Activated CD4-positive, alpha-beta memory T cell treated with anti-CD3 and anti-CD28 coated beads, Interleukin-2, amount 10 ng/mL, durations not matched to agents 7 days and 5 days (primary cell): Measurements from ENCODE around the gene DUSP21. TPM values are rescaled to one million over a fixed set of nuclear protein-coding genes. Genes with fewer than 3 reads are reported as not detected.
"Not testable (repeated sequence)": the region's sequence is repeated elsewhere in the genome, so short reads cannot be mapped to it uniquely, and the experiment has no call there.

ENCODE experiments used
- CTCF ChIA-PET: fragments of 350-600 bp; sonication (Branson Sonifier 250); formaldehyde crosslinking; loops from one replicate; lab custom pipeline; 2021; ENCODE audit warnings: antibody characterized with exemption, inconsistent platforms; lab: Charles Lee
- POLR2A ChIA-PET: fragments of 350-600 bp; sonication (Branson Sonifier 250); formaldehyde crosslinking; loops from one replicate; lab custom pipeline; 2021; ENCODE audit warnings: antibody characterized with exemption; lab: Charles Lee
- DNase-seq: peaks from one replicate; pipeline ENCODE4 v3.0.0-alpha.2; 2020
- H3K27ac Mint-ChIP-seq: one replicate; pipeline ENCODE4 v1.8.0; 2021; ENCODE audit warnings: mild to moderate bottlenecking, mixed read lengths
- H3K27me3 Mint-ChIP-seq: one replicate; pipeline ENCODE4 v1.8.0; 2021; ENCODE audit warnings: mixed read lengths
- H3K36me3 Mint-ChIP-seq: one replicate; pipeline ENCODE4 v1.8.0; 2021; ENCODE audit warnings: low read depth, mixed read lengths
- H3K4me1 Mint-ChIP-seq: one replicate; pipeline ENCODE4 v1.8.0; 2021; ENCODE audit warnings: mixed read lengths
- H3K4me3 Mint-ChIP-seq: one replicate; pipeline ENCODE4 v1.8.0; 2021; ENCODE audit warnings: mild to moderate bottlenecking, mixed read lengths
- H3K9me3 Mint-ChIP-seq: one replicate; pipeline ENCODE4 v1.8.0; 2021; ENCODE audit warnings: mixed read lengths
- total RNA-seq, 2 experiments: library from RNA; stranded (reverse); gene quantifications; one replicate each; pipeline ENCODE4 v1.2.3, GENCODE V29; 2021

Gene DUSP21
- not detected for total RNA-seq

DNA sequence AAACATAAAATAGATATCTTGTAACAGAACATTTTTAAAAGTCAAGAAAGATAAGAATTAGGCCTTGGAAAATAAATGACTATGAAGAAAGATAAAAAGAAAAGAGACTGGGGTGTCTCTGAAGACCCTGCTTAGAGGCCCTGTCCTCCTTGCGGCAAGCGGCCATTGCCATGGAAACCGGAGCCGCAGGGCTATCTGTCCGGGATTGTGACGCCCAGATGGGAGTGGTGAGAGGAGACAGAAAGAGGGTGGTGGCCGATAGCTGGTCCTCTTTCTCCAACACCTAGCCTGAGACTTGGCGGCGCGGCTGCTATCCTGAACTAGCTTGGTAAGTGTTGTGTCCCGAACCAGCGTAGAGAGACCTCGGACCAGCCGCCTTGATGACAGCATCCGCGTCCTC is at the start of gene DUSP21:
DUSP21 (plus strand) TSS at position 269 of the 400 bp plus-strand sequence; CDS start at position 381, 112 bp downstream.
- no peak for DNase-seq
- no peaks in the 10 kb centered on the region for H3K36me3 Mint-ChIP-seq
- H3K4me1 Mint-ChIP-seq = no peaks in the 10 kb centered on the region
- H3K27me3 Mint-ChIP-seq = no peaks in the 10 kb centered on the region
- H3K4me3 Mint-ChIP-seq = no peak within 1 kb of the TSS
- no peak within 1 kb of the TSS for H3K27ac Mint-ChIP-seq
- POLR2A ChIA-PET = no interaction called here
- CTCF ChIA-PET = no interaction called here
- no peaks in the 10 kb centered on the region for H3K9me3 Mint-ChIP-seq

- Mint-ChIP-seq H3K27ac (no peak overlapping the region), H3K4me1 (peaks cover 2% of the 10 kb centered on the region), H3K9me3 (no peaks in the 10 kb centered on the region), H3K27me3 (no peaks in the 10 kb centered on the region), H3K4me3 (no peak overlapping the region), H3K36me3 (no peaks in the 10 kb centered on the region)
- POLR2A ChIA-PET = no interaction called here
- DNase-seq = no peak
- CTCF ChIA-PET = no interaction called here
Observed at GRCh38 chrX:44795945-44796450, 47.8 kb upstream of the DUSP21 start.

- POLR2A ChIA-PET = no interaction called here
- Mint-ChIP-seq H3K36me3 (no peaks in the 10 kb centered on the region), H3K4me1 (no peaks in the 10 kb centered on the region), H3K27ac (no peak overlapping the region), H3K9me3 (no peaks in the 10 kb centered on the region), H3K27me3 (no peaks in the 10 kb centered on the region), H3K4me3 (no peak overlapping the region)
- CTCF ChIA-PET = no interaction called here
- no peak for DNase-seq
Observed at GRCh38 chrX:44802613-44803012, 41.2 kb upstream of the DUSP21 start.

DNA sequence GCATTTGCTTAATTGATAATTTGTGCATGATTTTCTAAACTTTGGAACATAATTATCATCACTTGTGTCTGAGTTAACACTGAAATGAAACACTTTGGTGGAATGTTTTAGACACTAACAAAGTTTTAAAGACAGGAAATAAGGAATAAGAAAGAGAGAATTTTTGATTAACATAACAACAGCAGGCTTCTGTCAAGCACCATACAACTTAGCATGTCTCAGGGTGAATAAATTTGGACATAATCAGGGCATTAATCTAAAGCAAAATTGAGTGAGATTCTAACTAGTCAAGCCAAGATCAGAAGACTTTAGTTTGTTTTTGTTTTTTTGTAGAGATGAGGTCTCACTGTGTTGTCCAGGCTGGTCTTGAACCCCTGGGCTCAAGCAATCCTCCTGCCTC is 28.1 kb upstream of the DUSP21 start:
- Mint-ChIP-seq H3K4me1 (no peaks in the 10 kb centered on the region), H3K27ac (no peak overlapping the region), H3K9me3 (no peaks in the 10 kb centered on the region), H3K4me3 (no peak overlapping the region), H3K27me3 (no peaks in the 10 kb centered on the region), H3K36me3 (no peaks in the 10 kb centered on the region)
- POLR2A ChIA-PET = no interaction called here
- DNase-seq = no peak
- CTCF ChIA-PET = no interaction called here

DNA sequence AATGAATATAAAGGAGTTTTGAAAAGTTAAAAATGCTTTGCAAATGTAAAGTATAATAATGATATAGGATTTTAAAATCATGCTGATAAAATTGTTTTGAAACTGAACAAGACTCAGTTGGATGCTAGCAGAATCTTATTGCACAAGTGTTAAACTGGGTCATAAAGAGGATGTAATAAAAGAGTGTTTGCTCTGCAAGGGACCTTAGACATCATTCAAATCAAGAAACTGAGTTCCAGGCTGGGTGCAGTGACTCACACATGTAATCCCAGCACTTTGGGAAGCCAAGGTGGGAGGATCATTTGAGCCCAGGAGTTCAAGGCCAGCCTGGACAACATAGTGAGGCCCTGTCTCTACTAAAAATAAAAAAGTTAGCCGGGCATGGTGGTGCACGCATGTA is 27.5 kb upstream of the DUSP21 start:
- H3K36me3 Mint-ChIP-seq = no peaks in the 10 kb centered on the region
- ChIA-PET CTCF (no interaction called here), POLR2A (no interaction called here)
- H3K27me3 Mint-ChIP-seq = no peaks in the 10 kb centered on the region
- no peak for DNase-seq
- H3K27ac Mint-ChIP-seq = no peak overlapping the region
- H3K4me1 Mint-ChIP-seq = no peaks in the 10 kb centered on the region
- H3K4me3 Mint-ChIP-seq = no peak overlapping the region
- H3K9me3 Mint-ChIP-seq = no peaks in the 10 kb centered on the region

DNA sequence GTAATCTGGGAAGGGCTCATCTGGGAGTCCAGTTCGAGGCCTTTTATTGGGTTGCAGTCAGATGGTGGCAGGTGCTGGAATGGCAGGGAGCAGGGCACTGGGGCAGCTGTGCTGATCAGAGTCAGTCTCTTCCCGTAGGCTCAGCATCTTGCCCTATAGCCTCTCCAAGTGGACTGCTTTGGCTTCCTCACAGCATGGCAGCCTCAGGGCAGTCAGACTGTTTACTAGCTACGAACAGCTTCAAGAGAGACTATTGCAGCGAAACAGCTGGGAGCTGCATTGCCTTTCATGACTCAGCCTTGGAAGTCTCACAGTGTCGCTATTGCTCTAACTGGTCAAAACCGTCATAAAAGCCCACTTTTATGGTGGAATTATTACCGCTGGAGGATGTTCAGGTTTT is 26.8 kb upstream of the DUSP21 start:
- ChIA-PET POLR2A (no interaction called here), CTCF (no interaction called here)
- no peak for DNase-seq
- Mint-ChIP-seq H3K36me3 (no peaks in the 10 kb centered on the region), H3K27me3 (no peaks in the 10 kb centered on the region), H3K27ac (no peak overlapping the region), H3K9me3 (no peaks in the 10 kb centered on the region), H3K4me3 (no peak overlapping the region), H3K4me1 (no peaks in the 10 kb centered on the region)

DNA sequence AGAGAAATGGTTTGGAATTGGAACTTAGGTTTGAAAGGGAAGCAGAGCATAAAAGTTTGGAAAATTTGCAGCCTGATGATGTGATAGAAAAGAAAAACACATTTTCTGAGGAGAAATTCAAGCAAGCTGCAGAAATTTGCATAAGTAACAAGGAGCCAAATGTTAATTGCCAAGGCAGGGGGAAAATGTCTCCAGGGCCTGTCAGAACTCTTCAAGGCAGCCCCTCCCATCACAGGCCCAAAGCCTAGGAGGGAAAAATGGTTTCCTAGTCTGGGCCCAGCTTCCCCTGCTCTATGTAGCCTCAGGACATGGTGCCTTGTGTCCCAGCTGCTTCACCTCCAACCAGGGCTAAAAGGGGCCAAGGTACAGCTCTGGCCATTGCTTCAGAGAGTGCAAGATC is 21.2 kb upstream of the DUSP21 start:
- no peaks in the 10 kb centered on the region for H3K4me1 Mint-ChIP-seq
- POLR2A ChIA-PET = no interaction called here
- H3K36me3 Mint-ChIP-seq = no peaks in the 10 kb centered on the region
- no peaks in the 10 kb centered on the region for H3K27me3 Mint-ChIP-seq
- CTCF ChIA-PET = no interaction called here
- H3K27ac Mint-ChIP-seq = no peak overlapping the region
- no peaks in the 10 kb centered on the region for H3K9me3 Mint-ChIP-seq
- no peak overlapping the region for H3K4me3 Mint-ChIP-seq
- DNase-seq = no peak

GRCh38 chrX:44823193-44823592 is 20.6 kb upstream of the DUSP21 start:
- H3K9me3 Mint-ChIP-seq, H3K4me3 Mint-ChIP-seq, H3K36me3 Mint-ChIP-seq, H3K27me3 Mint-ChIP-seq, POLR2A ChIA-PET, H3K4me1 Mint-ChIP-seq, H3K27ac Mint-ChIP-seq, DNase-seq, CTCF ChIA-PET: not testable (repeated sequence)

DNA sequence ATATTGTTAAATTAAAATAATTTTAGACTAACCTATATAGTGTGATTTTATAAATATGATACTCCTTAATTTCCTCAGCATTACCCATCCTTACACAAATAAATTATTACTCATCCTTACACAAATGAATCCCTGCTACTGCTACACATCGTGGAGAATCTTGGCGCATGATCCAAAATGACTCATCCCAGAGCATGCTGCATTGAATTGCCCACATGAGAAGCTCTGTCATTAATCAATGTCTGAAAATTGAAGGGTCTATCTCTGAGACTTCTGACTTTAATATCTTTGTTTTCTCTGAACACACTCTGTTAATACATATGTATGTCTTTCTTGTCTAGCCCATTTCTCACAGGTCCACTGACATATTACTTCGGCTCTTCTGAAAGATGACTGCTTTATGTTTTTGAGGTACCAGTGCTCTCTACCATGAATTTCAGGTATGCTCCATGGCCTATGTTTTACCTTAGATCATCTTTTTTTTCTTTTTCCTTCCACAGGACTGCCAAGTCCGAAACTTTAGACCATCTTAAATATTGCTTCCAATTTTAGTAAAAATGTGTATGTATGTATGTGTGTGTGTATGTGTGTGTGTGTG is 15.7 kb upstream of the DUSP21 start:
- CTCF ChIA-PET = interaction anchor here (0.6 kb wide), 1 partner anchor 9 kb away, joined by 3 read pairs; no protein-coding TSS in a partner anchor
- no peaks in the 10 kb centered on the region for H3K9me3 Mint-ChIP-seq
- no peak for DNase-seq
- no peaks in the 10 kb centered on the region for H3K27me3 Mint-ChIP-seq
- no peak overlapping the region for H3K27ac Mint-ChIP-seq
- POLR2A ChIA-PET = no interaction called here
- no peak overlapping the region for H3K4me3 Mint-ChIP-seq
- H3K36me3 Mint-ChIP-seq = no peaks in the 10 kb centered on the region
- no peaks in the 10 kb centered on the region for H3K4me1 Mint-ChIP-seq

DNA sequence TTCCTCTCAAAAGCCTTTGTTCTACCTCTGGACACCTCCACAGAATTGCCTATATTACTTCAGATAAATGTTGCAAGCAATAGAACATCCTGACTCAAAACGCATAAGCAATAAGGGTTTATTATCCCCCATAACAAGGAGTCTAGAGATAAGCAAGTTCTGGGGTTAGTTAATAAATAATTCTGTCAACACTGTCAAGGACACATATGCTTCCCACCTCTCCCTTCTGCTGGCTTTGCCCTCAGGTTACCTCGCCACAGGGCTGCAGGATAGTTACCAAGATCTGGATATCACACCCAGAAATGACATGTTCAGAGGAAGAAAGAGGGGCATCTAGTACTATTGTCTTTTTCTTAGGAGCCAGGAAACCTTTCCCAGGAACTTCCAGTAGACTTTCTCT is 14.0 kb upstream of the DUSP21 start:
- Mint-ChIP-seq H3K36me3 (no peaks in the 10 kb centered on the region), H3K4me1 (no peaks in the 10 kb centered on the region), H3K4me3 (no peak overlapping the region), H3K9me3 (no peaks in the 10 kb centered on the region), H3K27ac (no peak overlapping the region), H3K27me3 (no peaks in the 10 kb centered on the region)
- CTCF ChIA-PET = no interaction called here
- POLR2A ChIA-PET = no interaction called here
- no peak for DNase-seq

DNA sequence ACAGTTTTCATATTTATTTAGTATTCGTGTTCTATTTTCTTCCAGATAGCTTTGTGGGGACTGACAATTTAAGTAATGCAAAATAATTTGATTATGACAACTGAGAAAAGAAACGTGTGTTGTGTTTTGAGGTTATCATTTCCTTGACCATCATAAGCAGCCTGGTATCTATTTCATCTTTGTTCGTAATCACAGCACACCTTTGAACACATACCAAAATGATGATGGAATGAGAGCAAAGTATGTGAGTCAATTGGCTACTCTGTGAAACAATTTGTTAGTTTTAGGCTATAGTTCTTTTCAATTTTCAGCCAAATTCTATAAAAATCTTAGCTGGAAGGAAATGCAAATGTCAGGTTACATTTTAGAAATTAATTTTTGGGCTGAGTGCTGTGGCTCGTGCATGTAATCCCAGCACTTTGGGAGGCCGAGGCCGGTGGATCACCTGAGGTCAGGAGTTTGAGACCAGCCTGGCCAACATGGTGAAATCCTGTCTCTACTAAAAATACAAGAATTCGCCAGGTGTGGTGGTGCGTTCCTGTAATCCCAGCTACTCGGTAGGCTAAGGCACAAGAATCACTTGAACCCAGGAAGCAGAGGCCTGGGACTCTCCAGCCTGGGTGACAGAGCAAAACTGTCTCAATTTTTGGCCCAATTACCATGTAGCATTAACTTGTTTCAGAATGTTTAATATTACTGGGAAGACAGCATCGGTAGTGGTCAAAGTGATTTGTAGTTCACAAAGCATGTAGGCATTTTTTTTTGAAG is 1.1 kb upstream of the DUSP21 start:
- H3K36me3 Mint-ChIP-seq = no peaks in the 10 kb centered on the region
- H3K9me3 Mint-ChIP-seq = no peaks in the 10 kb centered on the region
- CTCF ChIA-PET = no interaction called here
- POLR2A ChIA-PET = no interaction called here
- no peak for DNase-seq
- no peaks in the 10 kb centered on the region for H3K4me1 Mint-ChIP-seq
- H3K27ac Mint-ChIP-seq = no peak overlapping the region
- no peaks in the 10 kb centered on the region for H3K27me3 Mint-ChIP-seq
- H3K4me3 Mint-ChIP-seq = no peak overlapping the region

DNA sequence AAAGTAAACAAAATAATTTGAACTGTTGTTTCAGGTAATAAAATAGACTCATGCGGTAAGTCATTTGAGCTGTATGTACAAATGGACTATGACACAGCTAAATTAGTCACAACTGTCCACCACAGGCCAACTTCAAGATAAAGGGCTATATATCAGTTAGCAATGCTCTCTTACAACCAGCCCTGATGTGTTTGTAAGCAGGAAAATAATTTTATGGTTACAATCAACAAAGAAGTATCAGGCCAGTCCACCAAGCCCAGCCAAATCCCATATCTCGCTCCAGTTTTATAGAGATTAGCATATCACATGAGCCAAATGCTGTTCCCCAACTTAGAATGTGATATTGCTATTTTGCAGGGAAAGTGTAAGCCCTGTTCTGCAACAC is 511 bp upstream of the DUSP21 start:
- Mint-ChIP-seq H3K27ac (no peak overlapping the region), H3K27me3 (no peaks in the 10 kb centered on the region), H3K36me3 (no peaks in the 10 kb centered on the region), H3K9me3 (no peaks in the 10 kb centered on the region), H3K4me3 (no peak overlapping the region), H3K4me1 (no peaks in the 10 kb centered on the region)
- POLR2A ChIA-PET = no interaction called here
- CTCF ChIA-PET = no interaction called here
- DNase-seq = no peak

DNA sequence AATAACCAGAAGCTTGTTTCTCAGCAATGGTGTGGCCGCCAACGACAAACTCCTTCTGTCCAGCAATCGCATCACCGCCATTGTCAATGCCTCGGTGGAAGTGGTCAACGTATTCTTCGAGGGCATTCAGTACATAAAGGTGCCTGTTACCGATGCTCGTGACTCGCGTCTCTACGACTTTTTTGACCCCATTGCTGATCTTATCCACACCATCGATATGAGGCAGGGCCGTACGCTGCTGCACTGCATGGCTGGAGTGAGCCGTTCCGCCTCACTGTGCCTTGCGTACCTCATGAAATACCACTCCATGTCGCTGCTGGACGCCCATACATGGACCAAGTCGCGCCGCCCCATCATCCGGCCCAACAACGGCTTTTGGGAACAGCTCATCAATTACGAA is 383 bp downstream of the DUSP21 start:
- no peaks in the 10 kb centered on the region for H3K36me3 Mint-ChIP-seq
- no peak overlapping the region for H3K27ac Mint-ChIP-seq
- H3K4me1 Mint-ChIP-seq = no peaks in the 10 kb centered on the region
- no peak overlapping the region for H3K4me3 Mint-ChIP-seq
- no peak for DNase-seq
- POLR2A ChIA-PET = no interaction called here
- H3K9me3 Mint-ChIP-seq = no peaks in the 10 kb centered on the region
- CTCF ChIA-PET = no interaction called here
- H3K27me3 Mint-ChIP-seq = no peaks in the 10 kb centered on the region

- DNase-seq, CTCF ChIA-PET, H3K36me3 Mint-ChIP-seq, POLR2A ChIA-PET, H3K27ac Mint-ChIP-seq, H3K9me3 Mint-ChIP-seq, H3K27me3 Mint-ChIP-seq, H3K4me1 Mint-ChIP-seq, H3K4me3 Mint-ChIP-seq: not testable (repeated sequence)
Observed at GRCh38 chrX:44850891-44851290, 7.1 kb downstream of the DUSP21 start.
